ENCODE results near the gene SCNN1A.
A peak's percentile ranks its signal among the peaks of the same experiment; 100 is the strongest.

The SCNN1A gene

GRCh38 chr12:6337958-6338433 is 37.4 kb downstream of the SCNN1A start:
- H3K4me3 ChIP-seq (ENCODE audit: control insufficient read depth, low read depth, low read length), result peak overlapping the region; percentile 63
- no peak for DNase-seq (ENCODE audit: low read depth)
- TF ChIP-seq, protein P1, sequence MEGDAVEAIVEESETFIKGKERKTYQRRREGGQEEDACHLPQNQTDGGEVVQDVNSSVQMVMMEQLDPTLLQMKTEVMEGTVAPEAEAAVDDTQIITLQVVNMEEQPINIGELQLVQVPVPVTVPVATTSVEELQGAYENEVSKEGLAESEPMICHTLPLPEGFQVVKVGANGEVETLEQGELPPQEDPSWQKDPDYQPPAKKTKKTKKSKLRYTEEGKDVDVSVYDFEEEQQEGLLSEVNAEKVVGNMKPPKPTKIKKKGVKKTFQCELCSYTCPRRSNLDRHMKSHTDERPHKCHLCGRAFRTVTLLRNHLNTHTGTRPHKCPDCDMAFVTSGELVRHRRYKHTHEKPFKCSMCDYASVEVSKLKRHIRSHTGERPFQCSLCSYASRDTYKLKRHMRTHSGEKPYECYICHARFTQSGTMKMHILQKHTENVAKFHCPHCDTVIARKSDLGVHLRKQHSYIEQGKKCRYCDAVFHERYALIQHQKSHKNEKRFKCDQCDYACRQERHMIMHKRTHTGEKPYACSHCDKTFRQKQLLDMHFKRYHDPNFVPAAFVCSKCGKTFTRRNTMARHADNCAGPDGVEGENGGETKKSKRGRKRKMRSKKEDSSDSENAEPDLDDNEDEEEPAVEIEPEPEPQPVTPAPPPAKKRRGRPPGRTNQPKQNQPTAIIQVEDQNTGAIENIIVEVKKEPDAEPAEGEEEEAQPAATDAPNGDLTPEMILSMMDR (IDR thresholded peaks at IDR 0.05; ENCODE audit: control insufficient read depth, insufficient read depth, low read depth, low read length, missing control alignments), result no peak

DNA sequence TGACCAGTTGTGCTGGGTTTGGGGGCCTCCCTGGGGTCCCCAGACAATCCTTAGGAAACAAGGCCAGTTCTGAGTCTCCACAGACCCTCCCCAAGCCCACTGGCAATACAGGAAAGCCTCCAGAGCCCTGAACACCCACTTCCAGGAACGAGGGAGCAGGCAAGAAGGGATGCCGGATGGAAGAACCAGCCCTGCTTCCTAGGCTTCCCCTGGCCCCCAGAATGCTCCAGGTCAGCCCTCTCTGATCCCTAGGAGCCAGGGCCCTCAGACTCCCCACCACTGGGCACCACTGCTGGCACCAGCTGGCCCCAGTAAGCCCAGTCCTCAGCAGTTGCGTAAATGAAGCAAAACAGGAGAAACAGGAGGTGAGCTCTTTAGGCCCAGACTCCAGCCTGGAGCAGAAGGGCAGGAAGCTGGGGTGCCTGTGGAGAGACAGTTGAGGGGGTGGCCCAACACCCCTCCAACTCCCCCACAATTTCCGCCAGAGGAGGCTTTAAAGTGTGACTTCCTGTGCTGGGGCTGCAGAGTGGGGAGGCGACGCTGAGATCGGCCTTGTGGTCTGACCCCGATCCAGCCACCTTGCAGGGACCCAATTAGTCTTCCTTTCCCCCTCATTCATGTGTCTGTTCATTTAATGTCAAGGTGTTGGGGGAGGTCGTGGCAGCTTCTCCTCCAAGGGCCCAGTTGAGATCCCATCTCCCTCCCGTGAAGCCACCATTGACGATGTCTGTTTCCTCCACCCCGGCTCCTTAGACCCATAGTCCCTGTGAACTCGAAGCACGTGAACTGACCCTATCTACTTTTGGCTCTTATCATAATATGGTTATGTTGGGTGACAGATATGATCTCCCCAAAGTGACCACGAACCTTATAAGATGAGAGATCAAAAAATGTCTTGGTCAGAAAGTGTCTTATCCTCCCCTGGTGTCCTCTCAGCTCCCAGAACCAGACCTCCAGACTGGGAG is 38.2 kb downstream of the SCNN1A start:
- no peak for DNase-seq (ENCODE audit: low read depth)
- TF ChIP-seq, protein P1 (IDR thresholded peaks at IDR 0.05; ENCODE audit: control insufficient read depth, insufficient read depth, low read depth, low read length, missing control alignments), result no peak
- H3K4me3 ChIP-seq (ENCODE audit: control insufficient read depth, low read depth, low read length), result peak overlapping the region; percentile 43

- H3K4me3 ChIP-seq (ENCODE audit: control insufficient read depth, low read depth, low read length), result peak overlapping the region; percentile 48
- DNase-seq (ENCODE audit: low read depth), result peak; percentile 99
- TF ChIP-seq, protein P1 (IDR thresholded peaks at IDR 0.05; ENCODE audit: control insufficient read depth, insufficient read depth, low read depth, low read length, missing control alignments), result no peak
Observed at GRCh38 chr12:6336079-6336888, 39.1 kb downstream of the SCNN1A start.

GRCh38 chr12:6335451-6336078 is 39.8 kb downstream of the SCNN1A start:
- DNase-seq (ENCODE audit: low read depth), result no peak
- H3K4me3 ChIP-seq (ENCODE audit: control insufficient read depth, low read depth, low read length), result peak overlapping the region; percentile 48
- TF ChIP-seq, protein P1 (IDR thresholded peaks at IDR 0.05; ENCODE audit: control insufficient read depth, insufficient read depth, low read depth, low read length, missing control alignments), result peak; percentile 77

- TF ChIP-seq, protein P1 (IDR thresholded peaks at IDR 0.05; ENCODE audit: control insufficient read depth, insufficient read depth, low read depth, low read length, missing control alignments), result no peak
- peak overlapping the region; percentile 14 for H3K4me3 ChIP-seq (ENCODE audit: control insufficient read depth, low read depth, low read length)
Observed at GRCh38 chr12:6334940-6335450, 40.4 kb downstream of the SCNN1A start.

DNA sequence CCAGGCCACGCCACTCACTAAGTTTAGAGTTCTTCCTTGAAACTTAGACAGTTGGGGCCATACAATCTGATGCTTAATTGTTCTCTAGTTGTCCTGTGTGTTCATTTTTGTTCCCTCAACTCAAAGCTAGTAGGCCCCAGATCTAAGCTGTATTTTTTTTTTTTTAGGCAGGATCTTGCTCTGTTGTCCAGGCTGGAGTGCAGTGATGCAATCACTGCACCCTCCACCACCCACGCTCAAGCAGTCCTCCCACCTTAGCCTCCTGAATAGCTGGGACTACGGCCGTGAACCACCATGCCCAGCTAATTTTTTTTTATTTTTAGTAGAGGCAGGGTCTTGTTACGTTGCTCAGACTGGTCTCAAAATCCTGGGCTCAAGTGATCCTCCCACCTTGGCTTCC is 41.0 kb downstream of the SCNN1A start:
- DNase-seq (ENCODE audit: low read depth), result no peak
- TF ChIP-seq, protein P1 (IDR thresholded peaks at IDR 0.05; ENCODE audit: control insufficient read depth, insufficient read depth, low read depth, low read length, missing control alignments), result no peak
- no peak overlapping the region for H3K4me3 ChIP-seq (ENCODE audit: control insufficient read depth, low read depth, low read length)

More at GRCh38 chr12:6334940-6335450, 40.4 kb downstream of the SCNN1A start:
- DNase-seq (ENCODE audit: low read depth), result no peak

All from AG09309 (cell line).